H9 (cell line): ENCODE measurements around the gene MCF2L. TPM values are rescaled to one million over a fixed set of nuclear protein-coding genes. Genes with fewer than 3 reads are reported as not detected.

Source experiments
- DNase-seq: peaks from one replicate; pipeline ENCODE4 v3.0.0-alpha.2; 2017
- H2AFZ ChIP-seq: one replicate; pipeline ENCODE4 v1.6.1; 2013; ENCODE audit warnings: mild to moderate bottlenecking, low read length, control low read depth, moderate library complexity
- H2AK5ac ChIP-seq: 2 replicates; pipeline ENCODE4 v1.6.1; 2013; ENCODE audit warnings: low read length, control low read depth, mixed read lengths; ENCODE audit not compliant: insufficient read length
- H2BK120ac ChIP-seq: one replicate; pipeline ENCODE4 v1.6.1; 2013; ENCODE audit warnings: low read depth, mild to moderate bottlenecking, low read length, control low read depth, inconsistent platforms; ENCODE audit not compliant: poor library complexity, severe bottlenecking
- H2BK12ac ChIP-seq: 2 replicates; pipeline ENCODE4 v1.6.1; 2013; ENCODE audit warnings: low read length, control low read depth, mixed read lengths, low read depth; ENCODE audit not compliant: insufficient read length
- H2BK15ac ChIP-seq: 2 replicates; pipeline ENCODE4 v1.6.1; 2013; ENCODE audit warnings: low read depth, low read length, control low read depth
- H2BK20ac ChIP-seq: one replicate; pipeline ENCODE4 v1.6.1; 2013; ENCODE audit warnings: low read depth, mild to moderate bottlenecking, low read length, control low read depth, inconsistent platforms; ENCODE audit not compliant: poor library complexity, severe bottlenecking
- H2BK5ac ChIP-seq: 2 replicates; pipeline ENCODE4 v1.6.1; 2013; ENCODE audit warnings: low read length, control low read depth, mixed read lengths; ENCODE audit not compliant: insufficient read length
- H3K14ac ChIP-seq: 2 replicates; pipeline ENCODE4 v1.6.1; 2013; ENCODE audit warnings: low read length, control low read depth; ENCODE audit not compliant: insufficient read depth
- H3K18ac ChIP-seq: 2 replicates; pipeline ENCODE4 v1.6.1; 2013; ENCODE audit warnings: low read depth, mild to moderate bottlenecking, mixed read lengths, low read length, control low read depth; ENCODE audit not compliant: insufficient read length
- H3K23ac ChIP-seq: 2 replicates; pipeline ENCODE4 v1.6.1; 2013; ENCODE audit warnings: low read length, control low read depth, mixed read lengths, low read depth; ENCODE audit not compliant: insufficient read length
- H3K23me2 ChIP-seq: 2 replicates; pipeline ENCODE4 v1.6.1; 2013; ENCODE audit warnings: low read depth, mild to moderate bottlenecking, mixed read lengths, low read length, control low read depth; ENCODE audit not compliant: insufficient read length, poor library complexity, severe bottlenecking
- H3K27ac ChIP-seq: 2 replicates; pipeline ENCODE4 v1.5.1; 2013; ENCODE audit warnings: low read length, control low read depth, mixed read lengths, low read depth; ENCODE audit not compliant: insufficient read length
- H3K27me3 ChIP-seq: 2 replicates; pipeline ENCODE4 v1.6.1; 2013; ENCODE audit warnings: low read length, control low read depth, inconsistent platforms; ENCODE audit not compliant: insufficient read depth
- H3K4ac ChIP-seq: 2 replicates; pipeline ENCODE4 v1.6.1; 2013; ENCODE audit warnings: low read depth, mild to moderate bottlenecking, control low read depth, inconsistent platforms, low read length, moderate library complexity
- H3K4me1 ChIP-seq: 2 replicates; pipeline ENCODE4 v1.6.1; 2013; ENCODE audit warnings: low read length, control low read depth, inconsistent platforms; ENCODE audit not compliant: insufficient read depth
- H3K4me2 ChIP-seq: 2 replicates; pipeline ENCODE4 v1.6.1; 2013; ENCODE audit warnings: low read length, control low read depth, mixed read lengths; ENCODE audit not compliant: insufficient read length, insufficient read depth
- H3K56ac ChIP-seq: 2 replicates; pipeline ENCODE4 v1.6.1; 2013; ENCODE audit warnings: low read depth, mild to moderate bottlenecking, mixed read lengths, low read length, control low read depth; ENCODE audit not compliant: insufficient read length
- H3K79me1 ChIP-seq: 2 replicates; pipeline ENCODE4 v1.6.1; 2013; ENCODE audit warnings: low read depth, mild to moderate bottlenecking, moderate library complexity, low read length, control low read depth, inconsistent platforms; ENCODE audit not compliant: insufficient read depth, poor library complexity, severe bottlenecking
- H3K79me2 ChIP-seq: 2 replicates; pipeline ENCODE4 v1.6.1; 2013; ENCODE audit warnings: low read length, control low read depth, inconsistent platforms; ENCODE audit not compliant: insufficient read depth
- H3K9ac ChIP-seq: 2 replicates; pipeline ENCODE4 v1.6.1; 2013; ENCODE audit warnings: low read length, control low read depth, mixed read lengths; ENCODE audit not compliant: insufficient read length; ENCODE audit errors: extremely low read depth
- H3K9me3 ChIP-seq: one replicate; pipeline ENCODE4 v1.6.1; 2013; ENCODE audit warnings: low read depth, low read length, inconsistent platforms; ENCODE audit not compliant: control insufficient read depth
- H3T11ph ChIP-seq: one replicate; pipeline ENCODE4 v1.6.1; 2013; ENCODE audit warnings: mild to moderate bottlenecking, low read length, control low read depth, inconsistent platforms
- H4K20me1 ChIP-seq: one replicate; pipeline ENCODE4 v1.6.1; 2013; ENCODE audit not compliant: control insufficient read depth, insufficient read length, insufficient read depth
- H4K5ac ChIP-seq: 2 replicates; pipeline ENCODE4 v1.6.1; 2013; ENCODE audit warnings: low read depth, mild to moderate bottlenecking, mixed read lengths, low read length, control low read depth; ENCODE audit not compliant: insufficient read length
- H4K8ac ChIP-seq: replicated peaks from 2 replicates; pipeline ENCODE4 v1.6.1; 2013; ENCODE audit warnings: low read length, control low read depth, mixed read lengths, low read depth; ENCODE audit not compliant: insufficient read length
- H4K91ac ChIP-seq: 2 replicates; pipeline ENCODE4 v1.6.1; 2013; ENCODE audit warnings: low read depth, mild to moderate bottlenecking, moderate library complexity, mixed read lengths, low read length, control low read depth; ENCODE audit not compliant: insufficient read length
- H3K27ac Mint-ChIP-seq, 3 experiments: 2 replicates in 2 of 3; 3 replicates in 1 of 3; pipeline ENCODE4 v1.8.0; 2020 to 2021; ENCODE audit warnings: mixed read lengths in 3 of 3, mild to moderate bottlenecking in 1 of 3, moderate library complexity in 1 of 3
- H3K27me3 Mint-ChIP-seq: 2 replicates; pipeline ENCODE4 v1.8.0; 2021; ENCODE audit warnings: low read depth, mild to moderate bottlenecking, moderate library complexity, mixed read lengths
- H3K36me3 Mint-ChIP-seq, 3 experiments: 2 replicates in 2 of 3; 3 replicates in 1 of 3; pipeline ENCODE4 v1.8.0; 2020 to 2021; ENCODE audit warnings: low read depth in 3 of 3, mixed read lengths in 3 of 3; ENCODE audit not compliant: insufficient read depth in 1 of 3
- H3K4me1 Mint-ChIP-seq, 2 experiments: 2 replicates each; pipeline ENCODE4 v1.8.0; 2020; ENCODE audit warnings: mixed read lengths in 2 of 2
- H3K4me3 Mint-ChIP-seq, 2 experiments: 2 replicates in 1 of 2; 3 replicates in 1 of 2; pipeline ENCODE4 v1.8.0; 2020 to 2021; ENCODE audit warnings: mild to moderate bottlenecking in 2 of 2, mixed read lengths in 2 of 2, moderate library complexity in 1 of 2
- H3K9me3 Mint-ChIP-seq, 2 experiments: 2 replicates in 1 of 2; 3 replicates in 1 of 2; pipeline ENCODE4 v1.8.0; 2020; ENCODE audit warnings: mild to moderate bottlenecking in 2 of 2, mixed read lengths in 2 of 2, moderate library complexity in 1 of 2
- CTCF ChIP-seq: fragments of 200-600 bp; sonication (generic); conservative IDR thresholded peaks from 3 replicates; pipeline ENCODE4 v1.8.0; 2021; ENCODE audit warnings: antibody characterized with exemption, mild to moderate bottlenecking
- WGBS: extraction: QIAGEN DNeasy Blood & Tissue Kit; methylation state at CpG from one replicate; pipeline ENCODE4 v1.1.7; 2013; ENCODE audit warnings: missing lambda C conversion rate, low lambda C conversion rate, mixed read lengths; ENCODE audit not compliant: insufficient read length; ENCODE audit errors: extremely low coverage; 5-methylcytosine and 5-hydroxymethylcytosine counted together
- total RNA-seq: library from RNA; stranded (reverse); gene quantifications from 2 replicates; pipeline ENCODE4 v1.2.1, GENCODE V29; 2021

Gene MCF2L
- total RNA-seq, 1 experiment from 2014 or later = 18.5 TPM

DNA sequence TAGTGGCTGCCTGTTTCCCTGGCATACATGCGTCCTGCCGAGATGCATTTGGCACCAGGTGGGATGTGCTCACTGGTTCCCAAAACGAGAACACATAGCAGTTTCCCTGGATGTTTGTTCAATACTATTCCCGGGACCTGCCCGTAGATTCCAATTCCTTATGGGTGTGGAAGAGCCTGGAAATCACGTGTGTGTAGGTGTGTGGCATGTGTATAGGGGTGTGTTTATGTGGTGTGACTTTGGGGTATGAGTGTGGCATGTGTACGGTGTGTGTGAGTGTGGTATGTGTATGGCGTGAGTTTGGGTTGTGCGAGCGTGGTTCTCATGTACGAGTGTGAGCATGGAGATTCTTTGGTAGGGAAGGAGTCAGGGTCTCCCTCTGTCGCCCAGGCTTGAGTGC, 133.7 kb downstream of the MCF2L start:
- Histone ChIP-seq H3K79me2 (no peaks in the 10 kb centered on the region), H4K8ac (no peak overlapping the region), H3K14ac (no peak overlapping the region), H3K18ac (no peak overlapping the region), H3K4me1 (no peaks in the 10 kb centered on the region; the same call in 1 of the 2 replicates), H3K9ac (no peak overlapping the region), H3K4ac (no peak overlapping the region), H2BK120ac (no peak overlapping the region), H4K20me1 (peaks cover 4% of the 10 kb centered on the region), H3K4me2 (no peak overlapping the region), H2BK20ac (no peak overlapping the region), H3K27me3 (no peaks in the 10 kb centered on the region), H2BK12ac (no peak overlapping the region), H3K23ac (no peak overlapping the region), H2AK5ac (no peak overlapping the region), H4K5ac (no peak overlapping the region), H3K79me1 (no peaks in the 10 kb centered on the region), H4K91ac (no peak overlapping the region), H3K56ac (no peak overlapping the region), H2AFZ (no peak overlapping the region), H3T11ph (no peak overlapping the region), H3K23me2 (no peaks in the 10 kb centered on the region), H2BK5ac (no peak overlapping the region), H3K9me3 (no peaks in the 10 kb centered on the region), H3K27ac (no peak overlapping the region), H2BK15ac (no peak overlapping the region)
- DNase-seq = no peak
- H3K4me1 Mint-ChIP-seq = peaks cover 7 to 18% of the 10 kb centered on the region in 2 experiments; a peak in 2 of 4 replicates
- H3K36me3 Mint-ChIP-seq = no peaks in the 10 kb centered on the region
- H3K9me3 Mint-ChIP-seq = no peaks in the 10 kb centered on the region
- H3K27me3 Mint-ChIP-seq = peaks cover 8% of the 10 kb centered on the region
- no peak for TF ChIP-seq CTCF
- WGBS = 100% methylated on average over 5 of the region's 12 CpGs
- H3K27ac Mint-ChIP-seq = no peak overlapping the region; a peak in 1 of 7 replicates
- H3K4me3 Mint-ChIP-seq = no peak overlapping the region
